ENCODE measurements around the gene RUFY1.
"Not testable (repeated sequence)": the region's sequence is repeated elsewhere in the genome, so short reads cannot be mapped to it uniquely, and the experiment has no call there.

DNA sequence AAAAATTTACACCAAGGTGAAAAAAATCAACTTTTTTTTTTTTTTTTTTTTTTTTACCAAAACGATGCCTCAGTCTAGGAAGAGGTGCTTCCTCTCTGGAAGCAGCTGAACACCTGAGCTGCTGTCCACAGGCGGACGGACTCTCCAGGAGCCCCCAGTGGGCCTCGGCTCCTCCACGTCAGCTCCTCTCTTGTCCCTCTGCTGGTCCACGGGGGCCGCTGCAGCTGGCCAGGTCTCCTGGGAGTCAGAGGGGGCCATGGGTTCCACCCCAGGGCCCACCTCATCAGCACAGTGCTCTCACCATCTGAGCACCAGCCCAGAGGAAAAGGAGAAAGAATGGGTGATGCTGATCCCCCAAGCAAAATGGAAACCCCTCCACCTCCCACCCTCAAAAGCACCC lies 32.6 kb upstream of the RUFY1 start:
- TF ChIP-seq, protein P1, sequence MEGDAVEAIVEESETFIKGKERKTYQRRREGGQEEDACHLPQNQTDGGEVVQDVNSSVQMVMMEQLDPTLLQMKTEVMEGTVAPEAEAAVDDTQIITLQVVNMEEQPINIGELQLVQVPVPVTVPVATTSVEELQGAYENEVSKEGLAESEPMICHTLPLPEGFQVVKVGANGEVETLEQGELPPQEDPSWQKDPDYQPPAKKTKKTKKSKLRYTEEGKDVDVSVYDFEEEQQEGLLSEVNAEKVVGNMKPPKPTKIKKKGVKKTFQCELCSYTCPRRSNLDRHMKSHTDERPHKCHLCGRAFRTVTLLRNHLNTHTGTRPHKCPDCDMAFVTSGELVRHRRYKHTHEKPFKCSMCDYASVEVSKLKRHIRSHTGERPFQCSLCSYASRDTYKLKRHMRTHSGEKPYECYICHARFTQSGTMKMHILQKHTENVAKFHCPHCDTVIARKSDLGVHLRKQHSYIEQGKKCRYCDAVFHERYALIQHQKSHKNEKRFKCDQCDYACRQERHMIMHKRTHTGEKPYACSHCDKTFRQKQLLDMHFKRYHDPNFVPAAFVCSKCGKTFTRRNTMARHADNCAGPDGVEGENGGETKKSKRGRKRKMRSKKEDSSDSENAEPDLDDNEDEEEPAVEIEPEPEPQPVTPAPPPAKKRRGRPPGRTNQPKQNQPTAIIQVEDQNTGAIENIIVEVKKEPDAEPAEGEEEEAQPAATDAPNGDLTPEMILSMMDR (conservative IDR thresholded peaks at IDR 0.05; ENCODE audit: low read depth, low read length): not testable (repeated sequence)
- not testable (repeated sequence) for TF ChIP-seq EZH2 (IDR thresholded peaks at IDR 0.05; ENCODE audit: borderline replicate concordance, low read depth, low read length, poor library complexity, severe bottlenecking)

Measured in A673 (cell line).